ENCODE data around the gene MGMT. TPM values are rescaled to one million over a fixed set of nuclear protein-coding genes. Genes with fewer than 3 reads are reported as not detected.

MGMT gene
- total and polyA plus RNA-seq, 2 of the 4 experiments (the other 2 are of a cell fraction): 11.5 to 17.8 TPM

DNA sequence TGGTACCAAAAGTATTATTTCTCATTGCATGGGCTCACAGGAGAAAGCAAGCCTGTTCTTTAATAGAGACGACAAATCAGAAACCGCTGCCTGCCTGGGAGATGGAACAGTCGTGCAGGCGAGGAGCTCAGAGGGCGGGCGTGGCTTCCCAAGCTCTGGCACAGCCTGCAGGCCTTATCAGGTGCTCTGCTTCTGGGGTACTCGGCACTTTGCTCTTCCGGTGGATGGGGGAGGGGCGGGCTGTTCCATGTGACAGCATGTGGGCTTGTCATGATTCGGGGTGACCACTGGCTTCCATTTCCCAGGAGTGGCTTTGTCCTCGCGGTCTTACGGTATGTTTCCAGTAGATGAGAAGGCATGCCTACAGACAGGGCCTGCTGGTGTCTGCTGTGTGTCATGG is 228.6 kb downstream of the MGMT start:
- Histone ChIP-seq H4K8ac (ENCODE audit: low read depth in 2 of 2, low read length in 2 of 2) (no peak overlapping the region), H3K23ac (ENCODE audit: low read depth, low read length) (no peak overlapping the region), H2AK9ac (replicated peaks; ENCODE audit: low read depth, low read length, poor library complexity) (no peak overlapping the region), H3K27ac (ENCODE audit: insufficient read depth, low read length) (no peak overlapping the region), H2AK5ac (ENCODE audit: low read depth, low read length) (no peak overlapping the region), H3K27me3 (ENCODE audit: control insufficient read depth, insufficient read depth, low read length) (no peaks in the 10 kb centered on the region), H4K20me1 (ENCODE audit: insufficient read depth, low read length) (no peaks in the 10 kb centered on the region), H3K4me2 (ENCODE audit: low read depth, low read length) (no peak overlapping the region), H3K4me1 (ENCODE audit: control insufficient read depth, insufficient read depth, low read length) (peaks cover 1% of the 10 kb centered on the region; the same call in 1 of the 2 replicates), H3K36me3 (ENCODE audit: control insufficient read depth, insufficient read depth, low read length) (no peaks in the 10 kb centered on the region), H2BK5ac (ENCODE audit: low read depth, low read length, poor library complexity, severe bottlenecking) (no peak overlapping the region), H3K56ac (ENCODE audit: extremely low read depth, insufficient read depth, low read length) (no peak overlapping the region), H2BK15ac (ENCODE audit: low read depth, low read length) (no peak overlapping the region), H4K5ac (ENCODE audit: low read depth, low read length) (no peak overlapping the region), H3K4ac (ENCODE audit: low read depth, low read length) (no peak overlapping the region), H3K4me3 (ENCODE audit: insufficient read depth, low read depth, low read length) (no peak overlapping the region), H2AFZ (replicated peaks; ENCODE audit: low read length, poor library complexity) (no peak overlapping the region), H3K79me1 (ENCODE audit: low read depth in 1 of 2, low read length in 2 of 2) (no peaks in the 10 kb centered on the region), H3K14ac (replicated peaks; ENCODE audit: low read depth, low read length) (no peak overlapping the region), H2BK120ac (ENCODE audit: low read depth, low read length) (no peak overlapping the region), H3K9ac (ENCODE audit: low read depth, low read length) (no peak overlapping the region), H3K9me1 (ENCODE audit: insufficient read depth, low read length) (no peaks in the 10 kb centered on the region), H4K91ac (ENCODE audit: insufficient read depth, low read depth, low read length) (no peak overlapping the region), H3K9me3 (ENCODE audit: control insufficient read depth, insufficient read depth, low read length) (no peaks in the 10 kb centered on the region), H3K18ac (ENCODE audit: low read depth, low read length) (no peak overlapping the region), H2BK20ac (ENCODE audit: low read depth, low read length) (no peak overlapping the region)
- no peak for DNase-seq
- intact Hi-C loops (cut with micrococcal nuclease) (no loop called here), dilution Hi-C loops (cut with HindIII; ENCODE audit: low sequenced_read_pairs, unreplicated experiment) (no loop called here), in situ Hi-C loops (cut with MboI; ENCODE audit: low sequenced_read_pairs) (no loop called here)
- ChIA-PET CTCF (no interaction called here), POLR2A (ENCODE audit: unreplicated experiment) (no interaction called here)
- no peak for TF ChIP-seq RAD21 (IDR thresholded peaks at IDR 0.05; ENCODE audit: low read length)
- no peak for TF ChIP-seq POLR2A (IDR thresholded peaks at IDR 0.05; ENCODE audit: low read depth, low read length)
- TF ChIP-seq, protein P1, sequence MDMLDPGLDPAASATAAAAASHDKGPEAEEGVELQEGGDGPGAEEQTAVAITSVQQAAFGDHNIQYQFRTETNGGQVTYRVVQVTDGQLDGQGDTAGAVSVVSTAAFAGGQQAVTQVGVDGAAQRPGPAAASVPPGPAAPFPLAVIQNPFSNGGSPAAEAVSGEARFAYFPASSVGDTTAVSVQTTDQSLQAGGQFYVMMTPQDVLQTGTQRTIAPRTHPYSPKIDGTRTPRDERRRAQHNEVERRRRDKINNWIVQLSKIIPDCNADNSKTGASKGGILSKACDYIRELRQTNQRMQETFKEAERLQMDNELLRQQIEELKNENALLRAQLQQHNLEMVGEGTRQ (IDR thresholded peaks at IDR 0.05; ENCODE audit: low read depth, low read length): no peak
- no peak for TF ChIP-seq BHLHE40 (IDR thresholded peaks at IDR 0.05; ENCODE audit: low read depth, low read length)
- TF ChIP-seq CHD1 (IDR thresholded peaks at IDR 0.05; ENCODE audit: low read depth, low read length): no peak
- TF ChIP-seq FOS (IDR thresholded peaks at IDR 0.05; ENCODE audit: low read depth, low read length): no peak
- BruUV-seq (replicated peaks): no TSS peak
- WGBS, 2 experiments (ENCODE audit: extremely low coverage in 2 of 2, insufficient read length in 1 of 2): 82% methylated on average over 2 of the region's 13 CpGs; no CpG with 5 or more reads in 1 of the 2 experiments
- ATAC-seq (ENCODE audit: low read depth): no peak

Measured in IMR-90 (cell line).